HCT116 (cell line): ENCODE results near the gene TNFRSF6B. TPM values are rescaled to one million over a fixed set of nuclear protein-coding genes. Genes with fewer than 3 reads are reported as not detected.

Experiments used
- ATAC-seq: fragments of 200-7000 bp; cut with Tn5 transposase; 2 replicates; pipeline ENCODE4 v1.9.1; 2020; ENCODE audit warnings: mild to moderate bottlenecking, moderate library complexity
- BruUV-seq: library from RNA; stranded (reverse); fragments of 400-500 nt; replicated peaks from 2 replicates; lab custom pipeline; 2021; lab: Mats Ljungman, UMichigan
- CTCF ChIA-PET: fragments of 300-600 bp; sonication (Branson Sonifier 250); formaldehyde crosslinking; loops from one replicate; lab custom pipeline; 2021; ENCODE audit warnings: antibody characterized with exemption; lab: Charles Lee
- POLR2A ChIA-PET: fragments of 300-600, 350-600 bp; sonication (Branson Sonifier 250); formaldehyde crosslinking; loops from one replicate; lab custom pipeline; 2021; ENCODE audit warnings: antibody characterized with exemption; lab: Charles Lee
- RAD21 ChIA-PET, 2 experiments: fragments of 300-600 bp; sonication (Branson Sonifier 250); formaldehyde crosslinking; loops; one replicate each; lab custom pipeline; 2023; ENCODE audit warnings: low total read pairs in 2 of 2; ENCODE audit not compliant: uncharacterized antibody in 2 of 2, unreplicated experiment in 2 of 2, low non-redundant PET in 1 of 2; lab: Charles Lee
- DNase-seq: peaks from one replicate; pipeline ENCODE4 v3.0.0-alpha.2; 2010; ENCODE audit warnings: low read depth, low spot score
- H2AFZ ChIP-seq: fragments of 200-600 bp; shearing (Covaris generic), sonication (generic); 2 replicates; pipeline ENCODE4 v1.6.1; 2017; ENCODE audit warnings: low read depth, mixed run types, mixed read lengths, antibody characterized with exemption, low read length; ENCODE audit not compliant: poor library complexity, severe bottlenecking
- H3K27ac ChIP-seq: 2 replicates; pipeline ENCODE4 v1.5.1; 2012; ENCODE audit warnings: low read depth, low read length
- H3K27me3 ChIP-seq: fragments of 200-600 bp; sonication (generic); 2 replicates; pipeline ENCODE4 v1.6.1; 2016; ENCODE audit warnings: mixed run types, low read length, mixed read lengths; ENCODE audit not compliant: insufficient read depth
- H3K36me3 ChIP-seq, 2 experiments: fragments of 200-500 bp in 1 of 2; fragments of 200-600 bp in 1 of 2; sonication (Bioruptor generic) in 1 of 2; sonication (generic) in 1 of 2; 2 replicates each; pipeline versions ENCODE4 v1.5.1 to v1.6.1; 2014 to 2016; ENCODE audit warnings: low read length in 2 of 2, inconsistent platforms in 1 of 2, mixed read lengths in 1 of 2, mixed run types in 1 of 2; ENCODE audit not compliant: insufficient read depth in 2 of 2, control insufficient read depth in 1 of 2
- H3K4me1 ChIP-seq, 2 experiments: fragments of 200-600 bp in 1 of 2; sonication (generic) in 1 of 2; 2 replicates each; pipeline versions ENCODE4 v1.5.1 to v1.6.1; 2012 to 2017; ENCODE audit warnings: low read length in 2 of 2, inconsistent platforms in 1 of 2, mild to moderate bottlenecking in 1 of 2, mixed read lengths in 1 of 2, mixed run types in 1 of 2, moderate library complexity in 1 of 2; ENCODE audit not compliant: insufficient read depth in 2 of 2, control insufficient read depth in 1 of 2
- H3K4me2 ChIP-seq: fragments of 200-600 bp; sonication (generic); 2 replicates; pipeline ENCODE4 v1.6.1; 2017; ENCODE audit warnings: mixed run types, low read length, mixed read lengths
- H3K4me3 ChIP-seq, 2 experiments: fragments of 200-600 bp in 1 of 2; sonication (generic) in 1 of 2; replicated peaks in 1 of 2; 2 replicates each; pipeline ENCODE4 v1.5.1; 2011 to 2016; ENCODE audit warnings: low read length in 2 of 2, control low read depth in 1 of 2, low read depth in 1 of 2, mild to moderate bottlenecking in 1 of 2, mixed read lengths in 1 of 2, mixed run types in 1 of 2
- H3K79me2 ChIP-seq: fragments of 200-600 bp; sonication (generic); 2 replicates; pipeline ENCODE4 v1.6.1; 2017; ENCODE audit warnings: mild to moderate bottlenecking, mixed run types, low read length, moderate library complexity, mixed read lengths; ENCODE audit not compliant: insufficient read depth
- H3K9ac ChIP-seq: fragments of 200-600 bp; sonication (generic); 2 replicates; pipeline ENCODE4 v1.6.1; 2016; ENCODE audit warnings: low read length, mixed read lengths
- H3K9me2 ChIP-seq: fragments of 200-600 bp; sonication (generic), shearing (Covaris generic); 2 replicates; pipeline ENCODE4 v1.6.1; 2017; ENCODE audit warnings: mixed run types, mild to moderate bottlenecking, moderate library complexity; ENCODE audit not compliant: insufficient read depth
- H3K9me3 ChIP-seq, 2 experiments: fragments of 200-500 bp in 1 of 2; fragments of 200-600 bp in 1 of 2; sonication (Bioruptor generic) in 1 of 2; sonication (generic) in 1 of 2; 2 replicates each; pipeline ENCODE4 v1.6.1; 2014 to 2017; ENCODE audit warnings: low read length in 2 of 2, mixed read lengths in 2 of 2, inconsistent platforms in 1 of 2, low read depth in 1 of 2, mild to moderate bottlenecking in 1 of 2, mixed run types in 1 of 2, moderate library complexity in 1 of 2; ENCODE audit not compliant: control insufficient read depth in 1 of 2, insufficient read depth in 1 of 2
- H4K20me1 ChIP-seq: fragments of 200-600 bp; sonication (generic), shearing (Covaris generic); 2 replicates; pipeline ENCODE4 v1.6.1; 2017; ENCODE audit warnings: mixed run types, mild to moderate bottlenecking, moderate library complexity; ENCODE audit not compliant: insufficient read depth
- EGR1 ChIP-seq: IDR thresholded peaks from 2 replicates; pipeline ENCODE4 v1.6.1; 2012; ENCODE audit warnings: low read depth
- ELF1 ChIP-seq: IDR thresholded peaks from 2 replicates; pipeline ENCODE4 v1.6.1; 2012; ENCODE audit warnings: low read depth, borderline replicate concordance
- EZH2 ChIP-seq: fragments of 200-600 bp; sonication (generic); IDR thresholded peaks from 2 replicates; pipeline ENCODE4 v1.6.1; 2017; ENCODE audit warnings: antibody characterized with exemption, mixed run types
- EZH2phosphoT487 ChIP-seq: fragments of 200-600 bp; IDR thresholded peaks from 2 replicates; pipeline ENCODE4 v1.6.1; 2018; ENCODE audit warnings: antibody characterized with exemption, borderline replicate concordance
- RAD21 ChIP-seq: IDR thresholded peaks from 2 replicates; pipeline ENCODE4 v1.6.1; 2012; ENCODE audit warnings: low read depth, mild to moderate bottlenecking
- SIN3A ChIP-seq: IDR thresholded peaks from 2 replicates; pipeline ENCODE4 v1.6.1; 2012; ENCODE audit warnings: low read depth
- SP1 ChIP-seq: IDR thresholded peaks from 2 replicates; pipeline ENCODE4 v1.6.1; 2012; ENCODE audit warnings: low read depth
- SRF ChIP-seq: IDR thresholded peaks from 2 replicates; pipeline ENCODE4 v1.6.1; 2012; ENCODE audit warnings: low read depth
- YY1 ChIP-seq: IDR thresholded peaks from 2 replicates; pipeline ENCODE4 v1.6.1; 2011; ENCODE audit warnings: low read length, low read depth, moderate library complexity, mild to moderate bottlenecking; ENCODE audit not compliant: insufficient replicate concordance; ENCODE audit errors: extremely low read depth
- ZNF274 ChIP-seq: fragments of 200-500 bp; sonication (Bioruptor generic); IDR thresholded peaks from 2 replicates; pipeline ENCODE4 v1.6.1; 2014; ENCODE audit warnings: mild to moderate bottlenecking, low read depth, low read length, inconsistent platforms
- intact Hi-C: fragments of 100-400 bp; cut with micrococcal nuclease; formaldehyde crosslinking; loops from 2 replicates; pipeline ENCODE4 v1.10.0; 2022
- total RNA-seq: library from RNA; stranded (reverse); gene quantifications from one replicate; pipeline ENCODE4 v1.2.1, GENCODE V29; 2021; ENCODE audit not compliant: unreplicated experiment
- TF ChIP-seq, protein P1 (sequence below): IDR thresholded peaks from 2 replicates; pipeline ENCODE4 v1.6.1; 2012
- TF ChIP-seq, protein P2 (sequence below): IDR thresholded peaks from 2 replicates; pipeline ENCODE4 v1.6.1; 2012; ENCODE audit warnings: low read depth
- TF ChIP-seq, protein P3 (sequence below): IDR thresholded peaks from 2 replicates; pipeline ENCODE4 v1.6.1; 2011; ENCODE audit warnings: mild to moderate bottlenecking, low read length, moderate library complexity; ENCODE audit not compliant: insufficient replicate concordance; ENCODE audit errors: extremely low read depth
- TF ChIP-seq, protein P4 (sequence below), 3 experiments: fragments of 200-600 bp in 1 of 3; sonication (generic) in 1 of 3; IDR thresholded peaks in 2 of 3; conservative IDR thresholded peaks in 1 of 3; 2 replicates each; pipeline ENCODE4 v1.5.1; 2012 to 2017; ENCODE audit warnings: low read depth in 2 of 3, low read length in 2 of 3, antibody characterized with exemption in 1 of 3, borderline replicate concordance in 1 of 3, control low read depth in 1 of 3, mild to moderate bottlenecking in 1 of 3, mixed read lengths in 1 of 3, mixed run types in 1 of 3, moderate library complexity in 1 of 3; ENCODE audit not compliant: insufficient read depth in 1 of 3

TNFRSF6B gene
- total RNA-seq, 1 experiment from 2014 or later, result 147 TPM

DNA sequence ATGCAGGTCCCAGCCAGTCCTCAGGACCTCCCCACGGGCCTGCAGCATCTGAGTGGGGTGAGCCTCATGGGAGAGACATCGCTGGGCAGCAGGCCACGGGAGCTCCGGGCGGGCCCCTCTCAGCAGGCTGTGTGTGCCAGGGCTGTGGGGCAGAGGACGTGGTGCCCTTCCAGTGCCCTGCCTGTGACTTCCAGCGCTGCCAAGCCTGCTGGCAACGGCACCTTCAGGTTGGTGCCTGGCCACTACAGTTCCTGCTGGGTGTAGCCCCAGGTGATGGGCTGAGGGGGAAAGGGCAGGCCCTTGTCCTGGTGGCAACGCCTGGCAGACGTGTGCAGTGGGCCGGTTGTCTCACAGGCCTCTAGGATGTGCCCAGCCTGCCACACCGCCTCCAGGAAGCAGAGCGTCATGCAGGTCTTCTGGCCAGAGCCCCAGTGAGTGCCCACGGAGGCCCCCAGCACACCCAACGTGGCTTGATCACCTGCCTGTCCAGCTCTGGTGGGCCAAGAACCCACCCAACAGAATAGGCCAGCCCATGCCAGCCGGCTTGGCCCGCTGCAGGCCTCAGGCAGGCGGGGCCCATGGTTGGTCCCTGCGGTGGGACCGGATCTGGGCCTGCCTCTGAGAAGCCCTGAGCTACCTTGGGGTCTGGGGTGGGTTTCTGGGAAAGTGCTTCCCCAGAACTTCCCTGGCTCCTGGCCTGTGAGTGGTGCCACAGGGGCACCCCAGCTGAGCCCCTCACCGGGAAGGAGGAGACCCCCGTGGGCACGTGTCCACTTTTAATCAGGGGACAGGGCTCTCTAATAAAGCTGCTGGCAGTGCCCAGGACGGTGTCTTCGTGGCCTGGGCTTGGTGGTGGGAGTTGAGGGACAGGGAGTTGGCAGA lies 787 bp upstream of the TNFRSF6B start (continued):
- TF ChIP-seq, protein P1, sequence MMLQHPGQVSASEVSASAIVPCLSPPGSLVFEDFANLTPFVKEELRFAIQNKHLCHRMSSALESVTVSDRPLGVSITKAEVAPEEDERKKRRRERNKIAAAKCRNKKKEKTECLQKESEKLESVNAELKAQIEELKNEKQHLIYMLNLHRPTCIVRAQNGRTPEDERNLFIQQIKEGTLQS, result no peak
- TF ChIP-seq EGR1 (no peak), ELF1 (no peak), SP1 (no peak), ZNF274 (no peak)
- TF ChIP-seq, all 23 proteins: peak for 0

DNA sequence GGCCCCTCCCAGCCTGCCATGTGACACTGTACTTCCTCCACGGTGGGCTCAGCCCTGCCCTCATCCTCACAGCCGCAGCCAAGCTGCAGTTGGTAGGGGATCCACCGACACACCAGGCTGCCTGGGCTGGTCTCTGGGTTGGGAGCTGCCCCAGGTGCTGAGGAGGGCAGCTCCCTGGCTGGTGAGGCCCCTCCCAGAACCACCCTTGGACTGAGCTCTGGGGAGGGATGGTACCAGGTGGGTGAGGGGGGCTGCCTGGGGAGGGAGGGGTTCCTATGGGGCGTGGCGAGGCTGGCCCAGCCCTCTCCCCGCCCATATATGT lies 185 bp upstream of the TNFRSF6B start:
- POLR2A ChIA-PET, result interaction anchor here (0.6 to 2.3 kb wide), 4 partner anchors 14 to 168 kb away, joined by 3 to 28 read pairs (median 4); partner anchors contain the start of gene TPD52L2
- H3K9me2 ChIP-seq, result no peaks in the 10 kb centered on the region
- CTCF ChIA-PET, result interaction anchor here (0.8 kb wide), 1 partner anchor 55 kb away, joined by 4 read pairs; no protein-coding TSS in a partner anchor
- H4K20me1 ChIP-seq, result no peaks in the 10 kb centered on the region
- peaks cover 10% of the 10 kb centered on the region; the same call in 1 of the 2 replicates for H3K79me2 ChIP-seq
- H3K4me1 ChIP-seq, result peaks cover 35 to 65% of the 10 kb centered on the region in 2 experiments
- no TSS peak for BruUV-seq
- peak overlapping the region; percentile 78 for H3K4me2 ChIP-seq
- no peaks in the 10 kb centered on the region for H3K27me3 ChIP-seq
- ATAC-seq (peak; percentile 58), DNase-seq (peak; percentile 40)
- H3K9me3 ChIP-seq, result no peaks in the 10 kb centered on the region
- H2AFZ ChIP-seq, result no peak overlapping the region
- H3K27ac ChIP-seq, result peak overlapping the region; percentile 91
- RAD21 ChIA-PET, result interaction anchor here in 1 of 2 experiments (0.6 kb wide), 1 partner anchor 139 kb away, joined by 4 read pairs; no protein-coding TSS in a partner anchor
- H3K9ac ChIP-seq, result peak overlapping the region; percentile 71
- H3K4me3 ChIP-seq, result peak overlapping the region; percentile 58 to 69
- intact Hi-C loops, result loop anchor here (2.0 to 5.0 kb wide), 5 partner anchors 13 to 261 kb away; partner anchors contain the start of genes PTK6, STMN3 and UCKL1
- peaks cover 0 to 8% of the 10 kb centered on the region in 2 experiments; a peak in 1 of 4 replicates for H3K36me3 ChIP-seq
- no peak for TF ChIP-seq YY1
- no peak for TF ChIP-seq RAD21
- TF ChIP-seq SRF, result no peak
- no peak for TF ChIP-seq SIN3A
- TF ChIP-seq, protein P2, sequence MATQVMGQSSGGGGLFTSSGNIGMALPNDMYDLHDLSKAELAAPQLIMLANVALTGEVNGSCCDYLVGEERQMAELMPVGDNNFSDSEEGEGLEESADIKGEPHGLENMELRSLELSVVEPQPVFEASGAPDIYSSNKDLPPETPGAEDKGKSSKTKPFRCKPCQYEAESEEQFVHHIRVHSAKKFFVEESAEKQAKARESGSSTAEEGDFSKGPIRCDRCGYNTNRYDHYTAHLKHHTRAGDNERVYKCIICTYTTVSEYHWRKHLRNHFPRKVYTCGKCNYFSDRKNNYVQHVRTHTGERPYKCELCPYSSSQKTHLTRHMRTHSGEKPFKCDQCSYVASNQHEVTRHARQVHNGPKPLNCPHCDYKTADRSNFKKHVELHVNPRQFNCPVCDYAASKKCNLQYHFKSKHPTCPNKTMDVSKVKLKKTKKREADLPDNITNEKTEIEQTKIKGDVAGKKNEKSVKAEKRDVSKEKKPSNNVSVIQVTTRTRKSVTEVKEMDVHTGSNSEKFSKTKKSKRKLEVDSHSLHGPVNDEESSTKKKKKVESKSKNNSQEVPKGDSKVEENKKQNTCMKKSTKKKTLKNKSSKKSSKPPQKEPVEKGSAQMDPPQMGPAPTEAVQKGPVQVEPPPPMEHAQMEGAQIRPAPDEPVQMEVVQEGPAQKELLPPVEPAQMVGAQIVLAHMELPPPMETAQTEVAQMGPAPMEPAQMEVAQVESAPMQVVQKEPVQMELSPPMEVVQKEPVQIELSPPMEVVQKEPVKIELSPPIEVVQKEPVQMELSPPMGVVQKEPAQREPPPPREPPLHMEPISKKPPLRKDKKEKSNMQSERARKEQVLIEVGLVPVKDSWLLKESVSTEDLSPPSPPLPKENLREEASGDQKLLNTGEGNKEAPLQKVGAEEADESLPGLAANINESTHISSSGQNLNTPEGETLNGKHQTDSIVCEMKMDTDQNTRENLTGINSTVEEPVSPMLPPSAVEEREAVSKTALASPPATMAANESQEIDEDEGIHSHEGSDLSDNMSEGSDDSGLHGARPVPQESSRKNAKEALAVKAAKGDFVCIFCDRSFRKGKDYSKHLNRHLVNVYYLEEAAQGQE, result no peak
- TF ChIP-seq EZH2phosphoT487, result no peak
- TF ChIP-seq, protein P1, result no peak
- TF ChIP-seq, protein P3, sequence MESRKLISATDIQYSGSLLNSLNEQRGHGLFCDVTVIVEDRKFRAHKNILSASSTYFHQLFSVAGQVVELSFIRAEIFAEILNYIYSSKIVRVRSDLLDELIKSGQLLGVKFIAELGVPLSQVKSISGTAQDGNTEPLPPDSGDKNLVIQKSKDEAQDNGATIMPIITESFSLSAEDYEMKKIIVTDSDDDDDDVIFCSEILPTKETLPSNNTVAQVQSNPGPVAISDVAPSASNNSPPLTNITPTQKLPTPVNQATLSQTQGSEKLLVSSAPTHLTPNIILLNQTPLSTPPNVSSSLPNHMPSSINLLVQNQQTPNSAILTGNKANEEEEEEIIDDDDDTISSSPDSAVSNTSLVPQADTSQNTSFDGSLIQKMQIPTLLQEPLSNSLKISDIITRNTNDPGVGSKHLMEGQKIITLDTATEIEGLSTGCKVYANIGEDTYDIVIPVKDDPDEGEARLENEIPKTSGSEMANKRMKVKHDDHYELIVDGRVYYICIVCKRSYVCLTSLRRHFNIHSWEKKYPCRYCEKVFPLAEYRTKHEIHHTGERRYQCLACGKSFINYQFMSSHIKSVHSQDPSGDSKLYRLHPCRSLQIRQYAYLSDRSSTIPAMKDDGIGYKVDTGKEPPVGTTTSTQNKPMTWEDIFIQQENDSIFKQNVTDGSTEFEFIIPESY, result no peak
- TF ChIP-seq, protein P4, sequence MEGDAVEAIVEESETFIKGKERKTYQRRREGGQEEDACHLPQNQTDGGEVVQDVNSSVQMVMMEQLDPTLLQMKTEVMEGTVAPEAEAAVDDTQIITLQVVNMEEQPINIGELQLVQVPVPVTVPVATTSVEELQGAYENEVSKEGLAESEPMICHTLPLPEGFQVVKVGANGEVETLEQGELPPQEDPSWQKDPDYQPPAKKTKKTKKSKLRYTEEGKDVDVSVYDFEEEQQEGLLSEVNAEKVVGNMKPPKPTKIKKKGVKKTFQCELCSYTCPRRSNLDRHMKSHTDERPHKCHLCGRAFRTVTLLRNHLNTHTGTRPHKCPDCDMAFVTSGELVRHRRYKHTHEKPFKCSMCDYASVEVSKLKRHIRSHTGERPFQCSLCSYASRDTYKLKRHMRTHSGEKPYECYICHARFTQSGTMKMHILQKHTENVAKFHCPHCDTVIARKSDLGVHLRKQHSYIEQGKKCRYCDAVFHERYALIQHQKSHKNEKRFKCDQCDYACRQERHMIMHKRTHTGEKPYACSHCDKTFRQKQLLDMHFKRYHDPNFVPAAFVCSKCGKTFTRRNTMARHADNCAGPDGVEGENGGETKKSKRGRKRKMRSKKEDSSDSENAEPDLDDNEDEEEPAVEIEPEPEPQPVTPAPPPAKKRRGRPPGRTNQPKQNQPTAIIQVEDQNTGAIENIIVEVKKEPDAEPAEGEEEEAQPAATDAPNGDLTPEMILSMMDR (IDR thresholded peaks at IDR 0.05 in 2 of 3, conservative IDR thresholded peaks at IDR 0.05 in 1 of 3; ENCODE audit: borderline replicate concordance in 1 of 3, insufficient read depth in 1 of 3, low read depth in 2 of 3, low read length in 2 of 3), result no peak
- TF ChIP-seq EZH2, result no peak
- TF ChIP-seq ZNF274, result no peak
